Measurements from ENCODE around the gene RTTN. TPM values are rescaled to one million over a fixed set of nuclear protein-coding genes. Genes with fewer than 3 reads are reported as not detected.
A peak's percentile ranks its signal among the peaks of the same experiment; 100 is the strongest.
"Not testable (repeated sequence)": the region's sequence is repeated elsewhere in the genome, so short reads cannot be mapped to it uniquely, and the experiment has no call there.

RTTN gene
- 55.8 and 64.7 TPM in 2 replicates for total RNA-seq (2022)
- Bru-seq, nascent RNA = percentile 80 among the genes with signal in this experiment
- BruChase-seq, experiment 1, labeled RNA remaining after a 6-hour chase = percentile 68 among the genes with signal in this experiment
- percentile 71 among the genes with signal in this experiment for BruChase-seq, experiment 2, labeled RNA remaining after a 2-hour chase
- long read RNA-seq, full-length matches to known transcripts = 2 of 172 reads
- long read RNA-seq, partial matches to known transcripts = 156 of 172 reads
- long read RNA-seq, other reads (novel, unspliced or antisense) = 14 of 172 reads

GRCh38 chr18:70205421-70206397, at the start of gene RTTN:
TSS of gene RTTN (minus strand) at chr18:70205687. CDS start at chr18:70205658, 29 bp downstream.
- Mint-ChIP-seq H3K4me3 (ENCODE audit: unreplicated experiment) (peak within 1 kb of the TSS; percentile 90), H3K27ac (ENCODE audit: low read depth, unreplicated experiment) (peak within 1 kb of the TSS; percentile 93), H3K9me3 (ENCODE audit: unreplicated experiment) (no peaks in the 10 kb centered on the region), H3K4me1 (ENCODE audit: insufficient read depth, unreplicated experiment) (peaks cover 16% of the 10 kb centered on the region), H3K36me3 (ENCODE audit: insufficient read depth, unreplicated experiment) (peaks cover 5% of the 10 kb centered on the region), H3K27me3 (ENCODE audit: insufficient read depth, unreplicated experiment) (no peaks in the 10 kb centered on the region)
- TSS peak; percentile 52 for BruUV-seq (replicated peaks)
- CTCF ChIA-PET = interaction anchor here (0.8 to 5.9 kb wide), 9 partner anchors 10 to 1503 kb away, joined by 3 to 31 read pairs (median 3); no protein-coding TSS in a partner anchor
- POLR2A ChIA-PET = interaction anchor here (0.6 to 1.8 kb wide), 18 partner anchors 11 to 282 kb away, joined by 3 to 14 read pairs (median 4); partner anchors contain the start of gene SOCS6
- DNase-seq (ENCODE audit: unreplicated experiment) = peak; percentile 92
- intact Hi-C loops (cut with micrococcal nuclease) = loop anchor here (1.0 to 2.0 kb wide), 3 partner anchors 85 to 229 kb away; no protein-coding TSS in a partner anchor
- TF ChIP-seq CTCF (IDR thresholded peaks at IDR 0.05; ENCODE audit: unreplicated experiment) = no peak

GRCh38 chr18:70250781-70251180, 45.3 kb upstream of the RTTN start:
- ChIA-PET POLR2A (interaction anchor here (0.6 kb wide), 1 partner anchor 172 kb away, joined by 3 read pairs; no protein-coding TSS in a partner anchor), CTCF (interaction anchor here (0.7 kb wide), 1 partner anchor 15 kb away, joined by 5 read pairs; no protein-coding TSS in a partner anchor)
- Mint-ChIP-seq H3K27ac (ENCODE audit: low read depth, unreplicated experiment) (no peak overlapping the region), H3K4me3 (ENCODE audit: unreplicated experiment) (no peak overlapping the region), H3K4me1 (ENCODE audit: insufficient read depth, unreplicated experiment) (peaks cover 6% of the 10 kb centered on the region), H3K27me3 (ENCODE audit: insufficient read depth, unreplicated experiment) (no peaks in the 10 kb centered on the region), H3K9me3 (ENCODE audit: unreplicated experiment) (no peaks in the 10 kb centered on the region), H3K36me3 (ENCODE audit: insufficient read depth, unreplicated experiment) (no peaks in the 10 kb centered on the region)
- TF ChIP-seq CTCF (IDR thresholded peaks at IDR 0.05; ENCODE audit: unreplicated experiment) = no peak
- BruUV-seq (replicated peaks) = no TSS peak
- intact Hi-C loops (cut with micrococcal nuclease) = no loop called here
- no peak for DNase-seq (ENCODE audit: unreplicated experiment)

- DNase-seq (ENCODE audit: unreplicated experiment); H3K4me1 Mint-ChIP-seq (ENCODE audit: insufficient read depth, unreplicated experiment); H3K27ac Mint-ChIP-seq (ENCODE audit: low read depth, unreplicated experiment); H3K9me3 Mint-ChIP-seq (ENCODE audit: unreplicated experiment); H3K27me3 Mint-ChIP-seq (ENCODE audit: insufficient read depth, unreplicated experiment); H3K4me3 Mint-ChIP-seq (ENCODE audit: unreplicated experiment); H3K36me3 Mint-ChIP-seq (ENCODE audit: insufficient read depth, unreplicated experiment); BruUV-seq (replicated peaks); intact Hi-C loops (cut with micrococcal nuclease): not testable (repeated sequence)
- CTCF ChIA-PET = interaction anchor here (0.7 kb wide), 1 partner anchor 16 kb away, joined by 5 read pairs; no protein-coding TSS in a partner anchor
- POLR2A ChIA-PET = interaction anchor here (0.6 kb wide), 1 partner anchor 70 kb away, joined by 3 read pairs; no protein-coding TSS in a partner anchor
Measured at GRCh38 chr18:70249861-70250260, 44.4 kb upstream of the RTTN start.

DNA sequence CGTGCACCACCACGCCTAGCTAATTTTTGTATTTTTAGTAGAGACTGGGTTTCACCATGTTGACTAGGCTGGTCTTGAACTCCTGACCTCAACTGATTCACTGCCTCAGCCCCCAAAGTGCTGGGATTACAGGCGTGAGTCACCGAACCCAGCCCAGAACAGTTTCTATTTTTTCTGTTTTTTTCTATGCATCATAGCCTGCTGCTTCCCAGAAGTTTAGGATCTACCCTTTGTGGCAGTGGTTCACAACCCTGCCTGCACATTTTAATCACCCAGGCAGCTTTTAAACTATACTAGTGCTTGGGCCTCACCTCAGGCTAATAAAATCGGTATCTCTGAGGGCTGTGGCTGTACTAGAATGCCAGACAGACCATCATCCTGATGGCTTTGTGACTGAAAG, 43.6 kb upstream of the RTTN start:
- no peaks in the 10 kb centered on the region for H3K9me3 Mint-ChIP-seq (ENCODE audit: unreplicated experiment)
- peaks cover 6% of the 10 kb centered on the region for H3K4me1 Mint-ChIP-seq (ENCODE audit: insufficient read depth, unreplicated experiment)
- H3K4me3 Mint-ChIP-seq (ENCODE audit: unreplicated experiment) = no peak overlapping the region
- ChIA-PET CTCF (interaction anchor here (0.7 kb wide), 1 partner anchor 69 kb away, joined by 3 read pairs; no protein-coding TSS in a partner anchor), POLR2A (no interaction called here)
- no peak for TF ChIP-seq CTCF (IDR thresholded peaks at IDR 0.05; ENCODE audit: unreplicated experiment)
- intact Hi-C loops (cut with micrococcal nuclease) = no loop called here
- no peaks in the 10 kb centered on the region for H3K27me3 Mint-ChIP-seq (ENCODE audit: insufficient read depth, unreplicated experiment)
- BruUV-seq (replicated peaks) = no TSS peak
- no peak overlapping the region for H3K27ac Mint-ChIP-seq (ENCODE audit: low read depth, unreplicated experiment)
- peak; percentile 27 for DNase-seq (ENCODE audit: unreplicated experiment)
- no peaks in the 10 kb centered on the region for H3K36me3 Mint-ChIP-seq (ENCODE audit: insufficient read depth, unreplicated experiment)
